Eye (tissue), 1 donor: Measurements from ENCODE around the gene PRAMEF5.
"Not testable (repeated sequence)": the region's sequence is repeated elsewhere in the genome, so short reads cannot be mapped to it uniquely, and the experiment has no call there.

Experiments
- DNase-seq: peaks from one replicate; pipeline ENCODE4 v3.0.0-alpha.2; 2015

PRAMEF5 gene

DNA sequence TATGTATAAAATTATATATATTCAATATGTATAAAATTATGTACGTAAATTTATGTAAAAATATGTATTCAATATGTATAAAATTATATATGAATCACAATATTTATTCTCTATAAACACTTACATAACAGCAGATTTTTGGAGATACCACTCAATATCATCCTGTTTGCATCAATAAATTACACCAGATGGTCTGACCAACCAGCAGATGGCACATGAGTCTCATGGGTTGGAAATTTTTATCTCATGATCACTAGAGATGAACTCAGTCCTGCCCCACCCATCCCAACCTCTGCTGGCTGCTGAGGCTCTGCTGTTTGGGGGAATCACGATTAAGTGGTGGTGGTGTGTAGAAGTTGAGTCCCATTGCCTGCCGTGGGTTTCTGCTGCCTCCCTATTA lies 25.6 kb downstream of the PRAMEF5 start:
- not testable (repeated sequence) for DNase-seq

DNA sequence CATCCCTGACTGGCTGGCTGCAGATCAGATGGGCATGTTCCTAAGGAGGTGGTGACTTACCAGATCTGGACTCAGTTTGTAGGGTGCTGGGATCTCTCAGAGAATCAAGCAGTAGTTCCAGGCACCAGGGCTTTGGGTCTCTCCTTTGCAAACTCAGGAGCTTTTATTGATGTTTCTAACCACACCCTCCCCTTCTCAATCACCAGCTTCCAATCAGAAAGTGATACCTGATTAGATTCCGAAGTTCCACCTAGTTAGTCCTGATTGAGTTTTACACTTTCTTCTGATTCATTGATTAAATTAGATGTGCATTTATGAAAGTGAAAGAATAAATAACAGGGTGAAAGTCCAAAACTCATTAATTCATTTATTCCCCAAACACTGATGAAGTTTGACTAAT lies 31.0 kb downstream of the PRAMEF5 start, which contains the start of gene PRAMEF8:
TSS of gene PRAMEF8 (minus strand) at position 101 of the 400 bp plus-strand sequence. CDS start 1,046 bp downstream, outside the sequence.
- not testable (repeated sequence) for DNase-seq

DNA sequence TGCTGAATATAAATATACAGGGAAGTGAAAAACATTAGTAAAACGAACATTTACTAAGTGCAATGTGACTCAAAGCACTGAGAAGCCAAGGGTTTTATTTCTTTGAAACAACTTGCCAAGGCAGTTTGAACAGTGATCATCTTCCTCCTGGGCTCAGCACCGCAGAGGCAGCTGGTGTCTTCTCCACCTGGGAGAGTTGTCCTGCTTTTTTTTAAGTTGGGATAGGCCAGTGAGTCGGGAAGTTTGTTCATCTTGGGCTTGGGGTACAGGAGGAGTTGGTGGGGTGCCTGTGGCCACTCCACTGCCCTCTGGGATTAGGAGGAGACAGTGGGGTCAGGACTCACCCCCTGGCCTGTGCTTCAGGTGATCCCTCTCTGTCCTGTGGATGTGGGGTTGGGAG lies 35.0 kb downstream of the PRAMEF5 start:
- DNase-seq: not testable (repeated sequence)

DNA sequence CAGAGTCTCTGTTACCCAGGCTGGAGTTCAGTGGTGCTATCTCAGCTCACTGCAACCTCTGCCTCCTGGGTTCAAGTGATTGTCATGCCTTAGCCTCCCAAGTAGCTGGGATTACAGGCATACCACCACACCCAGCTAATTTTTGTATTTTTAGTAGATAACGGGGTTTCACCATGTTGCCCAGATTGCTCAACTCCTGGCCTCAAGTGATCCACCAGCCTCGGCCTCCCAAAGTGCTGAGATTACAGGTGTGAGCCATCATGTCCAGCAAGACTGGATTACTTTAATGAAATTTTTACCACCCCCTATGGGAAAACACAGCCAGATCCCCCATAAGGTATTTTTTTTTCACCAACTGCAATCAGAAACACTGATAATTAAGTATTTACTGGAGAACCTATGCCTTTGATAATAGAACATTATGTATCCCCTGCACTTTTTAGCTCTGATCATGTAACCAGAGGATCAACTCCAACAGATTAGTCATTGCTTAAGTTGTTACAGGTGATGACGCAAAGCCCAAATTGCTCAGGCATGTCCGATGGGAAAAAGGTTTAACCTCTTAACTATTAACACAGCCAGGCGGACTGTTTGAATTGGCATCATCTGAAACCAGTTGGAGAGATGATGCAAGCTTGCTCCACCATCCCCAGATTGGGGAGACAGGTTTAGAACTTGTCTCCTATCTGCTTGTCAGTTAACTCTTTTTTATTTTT lies 43.4 kb downstream of the PRAMEF5 start:
- not testable (repeated sequence) for DNase-seq

DNA sequence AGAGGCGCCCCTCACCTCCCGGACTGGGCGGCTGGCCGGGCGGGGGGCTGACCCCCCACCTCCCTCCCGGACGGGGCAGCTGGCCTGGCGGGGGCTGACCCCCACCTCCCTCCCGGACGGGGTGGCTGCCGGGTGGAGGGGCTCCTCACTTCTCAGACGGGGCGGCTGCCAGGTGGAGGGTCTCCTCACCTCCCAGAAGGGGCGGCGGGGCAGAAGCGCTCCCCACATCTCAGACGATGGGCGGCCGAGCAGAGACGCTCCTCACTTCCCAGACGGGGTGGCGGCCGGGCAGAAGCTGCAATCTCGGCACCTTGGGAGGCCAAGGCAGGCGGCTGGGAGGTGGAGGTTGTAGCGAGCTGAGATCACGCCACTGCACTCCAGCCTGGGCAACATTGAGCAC lies 44.7 kb downstream of the PRAMEF5 start:
- DNase-seq: not testable (repeated sequence)

DNA sequence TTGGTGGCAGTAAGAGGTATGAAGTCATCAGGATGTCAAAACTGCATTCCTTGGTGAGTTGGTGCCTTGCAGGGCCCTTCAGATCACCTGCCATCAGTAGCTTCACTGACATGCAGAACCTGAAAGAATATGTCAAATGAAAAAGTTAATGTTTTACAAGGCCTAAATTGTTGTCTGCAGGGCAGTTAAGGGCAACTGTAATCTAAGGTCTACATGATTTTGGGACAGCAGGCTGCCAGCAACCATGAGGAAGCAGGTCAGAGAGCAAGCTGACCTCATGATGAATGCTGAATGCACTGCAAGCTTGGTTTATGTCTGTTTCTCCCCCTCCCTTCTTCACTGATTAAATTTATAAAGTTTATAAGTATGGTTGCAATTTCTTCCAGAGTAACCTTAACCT lies 48.2 kb downstream of the PRAMEF5 start:
- DNase-seq: not testable (repeated sequence)

DNA sequence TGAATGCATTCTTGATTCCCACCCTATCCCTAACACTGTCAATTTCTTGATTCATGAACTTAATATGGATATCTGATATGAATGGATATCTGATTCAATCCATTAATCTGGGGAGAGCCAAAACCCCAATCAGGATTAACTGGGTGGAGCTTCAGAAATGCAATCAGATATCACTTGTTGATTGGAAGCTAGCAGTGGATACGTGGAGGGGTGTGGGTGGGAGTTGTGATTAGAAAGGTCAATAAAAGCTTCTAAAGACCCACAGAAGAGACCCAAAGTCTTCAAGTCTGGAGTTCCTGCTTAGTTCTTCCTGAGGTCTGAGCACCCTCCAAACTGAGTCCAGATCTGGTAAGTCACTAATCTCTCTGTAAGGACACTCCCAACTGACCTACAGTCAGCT lies 49.2 kb downstream of the PRAMEF5 start, which contains the start of gene PRAMEF33:
TSS of gene PRAMEF33 (plus strand) at position 301 of the 400 bp plus-strand sequence. CDS start 2,416 bp downstream, outside the sequence.
- DNase-seq: not testable (repeated sequence)
